Keratinocyte (primary cell): Measurements from ENCODE around the gene UBE2R2. TPM values are rescaled to one million over a fixed set of nuclear protein-coding genes. Genes with fewer than 3 reads are reported as not detected.
"Not testable (repeated sequence)": the region's sequence is repeated elsewhere in the genome, so short reads cannot be mapped to it uniquely, and the experiment has no call there.

ENCODE experiments used
- DNase-seq: peaks from one replicate; pipeline ENCODE4 v3.0.0-alpha.2; 2011; ENCODE audit warnings: low read depth, missing footprints, low spot score
- FAIRE-seq: peaks from 2 replicates; lab custom pipeline; 2011; peaks lifted over from hg19 to GRCh38; lab: Jason Lieb, UNC
- H2AFZ ChIP-seq: 2 replicates; pipeline ENCODE4 v1.6.0; 2012; ENCODE audit warnings: low read length, control low read depth, inconsistent platforms; ENCODE audit not compliant: control insufficient read depth
- H3K27ac ChIP-seq: 2 replicates; pipeline ENCODE4 v1.5.1; 2011; ENCODE audit warnings: low read length; ENCODE audit not compliant: control insufficient read depth, insufficient read depth
- H3K27me3 ChIP-seq: 3 replicates; pipeline ENCODE4 v1.6.0; 2011; ENCODE audit warnings: low read length; ENCODE audit not compliant: control insufficient read depth, insufficient read depth; ENCODE audit errors: extremely low read depth
- H3K36me3 ChIP-seq, 2 experiments: 2 replicates in 1 of 2; 3 replicates in 1 of 2; pipeline ENCODE4 v1.5.1; 2011; ENCODE audit warnings: low read length in 2 of 2, mild to moderate bottlenecking in 1 of 2; ENCODE audit not compliant: control insufficient read depth in 2 of 2, insufficient read depth in 2 of 2; ENCODE audit errors: extremely low read depth in 1 of 2
- H3K4me1 ChIP-seq: 3 replicates; pipeline ENCODE4 v1.5.1; 2011; ENCODE audit warnings: low read length; ENCODE audit not compliant: control insufficient read depth, insufficient read depth; ENCODE audit errors: extremely low read depth
- H3K4me2 ChIP-seq: 3 replicates; pipeline ENCODE4 v1.6.0; 2011; ENCODE audit warnings: low read depth, low read length; ENCODE audit not compliant: control insufficient read depth, insufficient read depth; ENCODE audit errors: extremely low read depth
- H3K4me3 ChIP-seq, 3 experiments: fragments of 200-600 bp in 1 of 3; sonication (generic) in 1 of 3; 2 replicates in 2 of 3; 3 replicates in 1 of 3; pipeline ENCODE4 v1.5.1; 2011 to 2016; ENCODE audit warnings: low read length in 3 of 3, mild to moderate bottlenecking in 3 of 3, control low read depth in 2 of 3, inconsistent platforms in 1 of 3, low read depth in 1 of 3, mixed read lengths in 1 of 3, mixed run types in 1 of 3, moderate library complexity in 1 of 3; ENCODE audit not compliant: control insufficient read depth in 2 of 3, insufficient read depth in 2 of 3; ENCODE audit errors: extremely low read depth in 1 of 3
- H3K79me2 ChIP-seq: 2 replicates; pipeline ENCODE4 v1.6.0; 2012; ENCODE audit warnings: low read length; ENCODE audit not compliant: control insufficient read depth, insufficient read depth
- H3K9ac ChIP-seq: 3 replicates; pipeline ENCODE4 v1.6.0; 2011; ENCODE audit warnings: low read length; ENCODE audit not compliant: control insufficient read depth, insufficient read depth; ENCODE audit errors: extremely low read depth
- H3K9me1 ChIP-seq: 3 replicates; pipeline ENCODE4 v1.6.0; 2011; ENCODE audit warnings: low read length; ENCODE audit not compliant: control insufficient read depth, insufficient read depth; ENCODE audit errors: extremely low read depth
- H3K9me3 ChIP-seq: 2 replicates; pipeline ENCODE4 v1.5.1; 2012; ENCODE audit warnings: low read depth, low read length; ENCODE audit not compliant: control insufficient read depth
- H4K20me1 ChIP-seq: 3 replicates; pipeline ENCODE4 v1.6.0; 2011; ENCODE audit warnings: low read length; ENCODE audit not compliant: control insufficient read depth, insufficient read depth; ENCODE audit errors: extremely low read depth
- EZH2 ChIP-seq: IDR thresholded peaks from one replicate; pipeline ENCODE4 v1.6.1; 2012; ENCODE audit warnings: inconsistent platforms, mild to moderate bottlenecking, low read length, moderate library complexity
- dilution Hi-C: fragments of 300-500 bp; cut with MboI; formaldehyde crosslinking; loops from one replicate; pipeline ENCODE4 v1.7.0; 2020; ENCODE audit warnings: low sequenced_read_pairs; ENCODE audit not compliant: extremely low pct_ligation_motif_present
- polyA plus RNA-seq, 5 experiments: library from polyadenylated mRNA; depleted of rRNA in 3 of 5; stranded (reverse) in 3 of 5; stranded (forward) in 1 of 5; unstranded in 1 of 5; fragments of >200 nt; gene quantifications; 1 replicate in 1 of 5; 2 replicates in 3 of 5; 3 replicates in 1 of 5; pipeline versions ENCODE4 v1.2.1 to v1.2.3, GENCODE V29; 2011 to 2012; ENCODE audit warnings: missing spikeins in 2 of 5, low read depth in 1 of 5, low replicate concordance in 1 of 5
- TF ChIP-seq, protein P1 (sequence below), 3 experiments: IDR thresholded peaks in 1 of 3; conservative IDR thresholded peaks in 1 of 3; optimal IDR thresholded peaks in 1 of 3; 2 replicates in 2 of 3; 3 replicates in 1 of 3; pipeline versions ENCODE3 to v1.5.1; 2011; ENCODE audit warnings: low read length in 3 of 3, mild to moderate bottlenecking in 3 of 3, moderate library complexity in 2 of 3, control low read depth in 1 of 3, inconsistent platforms in 1 of 3; ENCODE audit not compliant: insufficient read depth in 2 of 3; ENCODE audit errors: extremely low read depth in 1 of 3

The UBE2R2 gene
- polyA plus RNA-seq, 1 donor (not counting 4 experiments of a cell fraction or from before 2014, with no cell fraction given): 20.5 TPM

DNA sequence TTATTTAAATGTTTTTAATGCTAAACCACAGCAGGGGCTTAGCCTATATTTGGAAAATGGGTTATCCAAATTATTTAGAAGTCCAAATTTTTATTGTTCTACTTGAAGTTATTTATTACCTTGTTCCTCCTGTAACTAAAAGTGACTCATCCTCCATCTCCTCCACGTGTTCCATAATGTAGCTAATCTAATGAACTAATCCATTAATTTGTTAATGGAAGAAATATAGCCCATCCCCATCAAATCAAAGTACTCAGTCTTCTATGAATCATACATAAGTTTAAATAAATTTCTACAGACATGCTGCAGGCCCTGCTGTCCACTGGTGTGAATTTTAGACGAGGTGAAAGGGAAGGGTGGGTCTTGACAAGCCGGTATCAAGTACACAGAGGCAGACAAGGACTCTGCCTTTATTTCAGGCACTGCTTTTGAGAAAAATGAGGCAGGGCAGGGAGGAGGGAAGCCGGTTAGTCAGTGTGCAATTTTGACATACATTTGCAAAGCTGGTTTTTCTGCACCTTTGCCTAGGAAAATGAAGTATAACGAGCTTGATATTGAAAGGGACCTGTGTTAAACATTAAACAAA is 42.8 kb upstream of the UBE2R2 start:
- FAIRE-seq: peak; percentile 49
- dilution Hi-C loops, H3K36me3 ChIP-seq, H3K9me3 ChIP-seq, H3K79me2 ChIP-seq, H3K9me1 ChIP-seq, DNase-seq, H4K20me1 ChIP-seq, H3K4me3 ChIP-seq, H3K27me3 ChIP-seq: not testable (repeated sequence)
- peak overlapping the region; percentile 58 for H3K27ac ChIP-seq
- peak overlapping the region; percentile 14 for H2AFZ ChIP-seq
- peak overlapping the region; percentile 48 for H3K4me2 ChIP-seq
- peak overlapping the region; percentile 33 for H3K9ac ChIP-seq
- peaks cover 37% of the 10 kb centered on the region for H3K4me1 ChIP-seq

DNA sequence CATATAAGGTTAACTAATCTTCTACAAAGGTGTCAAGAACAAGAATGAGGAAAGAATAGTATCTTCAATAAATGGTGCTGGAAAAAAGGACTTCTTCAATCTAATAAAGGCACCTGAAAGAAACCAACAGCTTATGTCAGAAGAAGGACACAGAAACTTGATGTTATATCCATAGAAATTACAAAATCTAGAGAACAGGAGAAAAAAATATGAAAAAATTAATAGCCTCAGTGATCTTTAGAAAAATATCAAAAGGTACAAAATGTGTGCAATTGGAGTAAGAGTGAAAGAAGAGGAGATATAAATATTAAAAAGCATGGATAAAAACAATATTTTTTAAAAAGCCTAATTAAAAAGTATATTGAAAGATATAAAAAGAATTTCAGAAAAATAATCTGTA is 40.4 kb upstream of the UBE2R2 start:
- no peak overlapping the region for H3K27ac ChIP-seq
- no peak overlapping the region for H3K4me3 ChIP-seq
- H3K4me1 ChIP-seq: peaks cover 32% of the 10 kb centered on the region
- no peak overlapping the region for H3K9ac ChIP-seq
- dilution Hi-C loops: no loop called here
- no peaks in the 10 kb centered on the region for H3K36me3 ChIP-seq
- H3K4me2 ChIP-seq: no peak overlapping the region
- H3K27me3 ChIP-seq: no peaks in the 10 kb centered on the region
- FAIRE-seq (no peak), DNase-seq (no peak)
- no peaks in the 10 kb centered on the region for H4K20me1 ChIP-seq
- no peak for TF ChIP-seq EZH2
- TF ChIP-seq, protein P1, sequence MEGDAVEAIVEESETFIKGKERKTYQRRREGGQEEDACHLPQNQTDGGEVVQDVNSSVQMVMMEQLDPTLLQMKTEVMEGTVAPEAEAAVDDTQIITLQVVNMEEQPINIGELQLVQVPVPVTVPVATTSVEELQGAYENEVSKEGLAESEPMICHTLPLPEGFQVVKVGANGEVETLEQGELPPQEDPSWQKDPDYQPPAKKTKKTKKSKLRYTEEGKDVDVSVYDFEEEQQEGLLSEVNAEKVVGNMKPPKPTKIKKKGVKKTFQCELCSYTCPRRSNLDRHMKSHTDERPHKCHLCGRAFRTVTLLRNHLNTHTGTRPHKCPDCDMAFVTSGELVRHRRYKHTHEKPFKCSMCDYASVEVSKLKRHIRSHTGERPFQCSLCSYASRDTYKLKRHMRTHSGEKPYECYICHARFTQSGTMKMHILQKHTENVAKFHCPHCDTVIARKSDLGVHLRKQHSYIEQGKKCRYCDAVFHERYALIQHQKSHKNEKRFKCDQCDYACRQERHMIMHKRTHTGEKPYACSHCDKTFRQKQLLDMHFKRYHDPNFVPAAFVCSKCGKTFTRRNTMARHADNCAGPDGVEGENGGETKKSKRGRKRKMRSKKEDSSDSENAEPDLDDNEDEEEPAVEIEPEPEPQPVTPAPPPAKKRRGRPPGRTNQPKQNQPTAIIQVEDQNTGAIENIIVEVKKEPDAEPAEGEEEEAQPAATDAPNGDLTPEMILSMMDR (optimal IDR thresholded peaks at IDR 0.05 in 1 of 3, IDR thresholded peaks at IDR 0.05 in 1 of 3, conservative IDR thresholded peaks at IDR 0.05 in 1 of 3; ENCODE audit: extremely low read depth in 1 of 3, insufficient read depth in 2 of 3, low read length in 3 of 3): no peak
- H3K79me2 ChIP-seq: no peaks in the 10 kb centered on the region
- no peak overlapping the region for H2AFZ ChIP-seq
- H3K9me1 ChIP-seq: no peaks in the 10 kb centered on the region
- no peaks in the 10 kb centered on the region for H3K9me3 ChIP-seq
